Natural killer cell (primary cell): ENCODE measurements around the gene FRMD4A. TPM values are rescaled to one million over a fixed set of nuclear protein-coding genes. Genes with fewer than 3 reads are reported as not detected.

Experiments used
- ATAC-seq, 3 donors: fragments of 150-1000 bp in 2 of 3; fragments of 200-7000 bp in 1 of 3; cut with Tn5 transposase; 1 replicate in 1 of 3; 2 replicates in 2 of 3; pipeline ENCODE4 v1.10.0; 2021; ENCODE audit warnings: mild to moderate bottlenecking in 2 of 3, moderate library complexity in 2 of 3
- DNase-seq, 2 donors: peaks; one replicate each; pipeline versions ENCODE4 v3.0.0 to v3.0.0-alpha.2; 2013 to 2021; ENCODE audit warnings: mixed read lengths in 1 of 2
- H3K27ac ChIP-seq: one replicate; pipeline ENCODE4 v1.5.1; 2013; ENCODE audit warnings: mild to moderate bottlenecking, low read length
- H3K27me3 ChIP-seq: one replicate; pipeline ENCODE4 v1.6.1; 2013; ENCODE audit warnings: low read length; ENCODE audit not compliant: control insufficient read depth, insufficient read depth
- H3K36me3 ChIP-seq: one replicate; pipeline ENCODE4 v1.6.1; 2013; ENCODE audit warnings: low read length; ENCODE audit not compliant: control insufficient read depth, insufficient read depth
- H3K4me1 ChIP-seq: one replicate; pipeline ENCODE4 v1.6.1; 2013; ENCODE audit warnings: low read length; ENCODE audit not compliant: control insufficient read depth, insufficient read depth
- H3K4me3 ChIP-seq: one replicate; pipeline ENCODE4 v1.5.1; 2013; ENCODE audit warnings: low read length
- H3K9me3 ChIP-seq: one replicate; pipeline ENCODE4 v1.6.1; 2013; ENCODE audit warnings: low read length; ENCODE audit not compliant: control insufficient read depth, insufficient read depth
- H3K27ac Mint-ChIP-seq, 2 donors: one replicate each; pipeline ENCODE4 v1.8.0; 2022; ENCODE audit warnings: mild to moderate bottlenecking in 2 of 2, mixed read lengths in 2 of 2, moderate library complexity in 1 of 2
- H3K27me3 Mint-ChIP-seq, 2 donors: one replicate each; pipeline ENCODE4 v1.8.0; 2022; ENCODE audit warnings: low read depth in 2 of 2, mixed read lengths in 2 of 2
- H3K36me3 Mint-ChIP-seq: one replicate; pipeline ENCODE4 v1.8.0; 2022; ENCODE audit warnings: mixed read lengths
- H3K4me1 Mint-ChIP-seq, 2 donors: one replicate each; pipeline ENCODE4 v1.8.0; 2022; ENCODE audit warnings: mixed read lengths in 2 of 2
- H3K4me3 Mint-ChIP-seq: one replicate; pipeline ENCODE4 v1.8.0; 2022; ENCODE audit warnings: mild to moderate bottlenecking, moderate library complexity, mixed read lengths
- H3K9me3 Mint-ChIP-seq, 2 donors: one replicate each; pipeline ENCODE4 v1.8.0; 2022; ENCODE audit warnings: mixed read lengths in 2 of 2
- WGBS: methylation state at CpG from one replicate; pipeline ENCODE4 v1.1.7; 2013; ENCODE audit warnings: missing lambda C conversion rate; ENCODE audit not compliant: insufficient coverage; 5-methylcytosine and 5-hydroxymethylcytosine counted together
- intact Hi-C: fragments of 100-400 bp; cut with micrococcal nuclease; formaldehyde crosslinking; loops from one replicate; pipeline ENCODE4 v1.14.2; 2022
- total RNA-seq, 4 donors: library from RNA; stranded (reverse); fragments of 120-200 nt in 1 of 4; gene quantifications; one replicate each; pipeline versions ENCODE4 v1.2.3 to v1.2.4, GENCODE V29; 2013 to 2022
- TF ChIP-seq, protein P1 (sequence below): fragments of 200-600 bp; IDR thresholded peaks from one replicate; pipeline ENCODE4 v1.8.0; 2022; ENCODE audit warnings: antibody characterized with exemption

Gene FRMD4A
- total RNA-seq, 3 donors from 2014 or later (not counting 1 experiment from before 2014, with no cell fraction given), result 0.36 to 0.38 TPM; not detected in 1

DNA sequence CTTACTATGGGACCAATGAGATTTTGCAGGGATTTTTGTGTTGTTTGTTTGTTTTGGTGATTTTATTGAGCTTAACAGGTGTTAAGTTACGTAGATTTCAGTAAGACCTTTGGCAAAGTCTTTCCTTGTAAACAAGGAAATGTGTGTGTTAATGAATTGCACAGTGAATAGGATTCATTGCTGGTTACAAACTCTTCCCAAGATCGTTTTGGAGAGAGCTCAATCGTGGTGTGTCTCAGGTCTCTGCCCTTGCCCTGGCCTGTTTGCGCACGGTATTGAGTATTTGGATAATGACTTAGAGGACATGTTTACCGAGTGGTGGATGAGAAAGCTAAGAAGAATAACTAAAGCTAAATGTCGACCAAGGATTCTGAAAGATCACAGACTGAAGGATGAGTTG lies 702.1 kb downstream of the FRMD4A start:
- Histone ChIP-seq H3K27ac (no peak overlapping the region), H3K4me1 (no peaks in the 10 kb centered on the region), H3K4me3 (no peak overlapping the region), H3K36me3 (peaks cover 20% of the 10 kb centered on the region), H3K27me3 (no peaks in the 10 kb centered on the region), H3K9me3 (no peaks in the 10 kb centered on the region)
- no peak overlapping the region for H3K27ac Mint-ChIP-seq
- H3K27me3 Mint-ChIP-seq, result no peaks in the 10 kb centered on the region
- intact Hi-C loops, result no loop called here
- H3K4me1 Mint-ChIP-seq, result peaks cover 0 to 4% of the 10 kb centered on the region in 2 donors
- 96% methylated on average over 6 of the region's 7 CpGs for WGBS
- no peak overlapping the region for H3K4me3 Mint-ChIP-seq
- TF ChIP-seq, protein P1, sequence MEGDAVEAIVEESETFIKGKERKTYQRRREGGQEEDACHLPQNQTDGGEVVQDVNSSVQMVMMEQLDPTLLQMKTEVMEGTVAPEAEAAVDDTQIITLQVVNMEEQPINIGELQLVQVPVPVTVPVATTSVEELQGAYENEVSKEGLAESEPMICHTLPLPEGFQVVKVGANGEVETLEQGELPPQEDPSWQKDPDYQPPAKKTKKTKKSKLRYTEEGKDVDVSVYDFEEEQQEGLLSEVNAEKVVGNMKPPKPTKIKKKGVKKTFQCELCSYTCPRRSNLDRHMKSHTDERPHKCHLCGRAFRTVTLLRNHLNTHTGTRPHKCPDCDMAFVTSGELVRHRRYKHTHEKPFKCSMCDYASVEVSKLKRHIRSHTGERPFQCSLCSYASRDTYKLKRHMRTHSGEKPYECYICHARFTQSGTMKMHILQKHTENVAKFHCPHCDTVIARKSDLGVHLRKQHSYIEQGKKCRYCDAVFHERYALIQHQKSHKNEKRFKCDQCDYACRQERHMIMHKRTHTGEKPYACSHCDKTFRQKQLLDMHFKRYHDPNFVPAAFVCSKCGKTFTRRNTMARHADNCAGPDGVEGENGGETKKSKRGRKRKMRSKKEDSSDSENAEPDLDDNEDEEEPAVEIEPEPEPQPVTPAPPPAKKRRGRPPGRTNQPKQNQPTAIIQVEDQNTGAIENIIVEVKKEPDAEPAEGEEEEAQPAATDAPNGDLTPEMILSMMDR, result no peak
- DNase-seq, result no peak
- H3K9me3 Mint-ChIP-seq, result no peaks in the 10 kb centered on the region
- peaks cover 8% of the 10 kb centered on the region for H3K36me3 Mint-ChIP-seq
- no peak for ATAC-seq

DNA sequence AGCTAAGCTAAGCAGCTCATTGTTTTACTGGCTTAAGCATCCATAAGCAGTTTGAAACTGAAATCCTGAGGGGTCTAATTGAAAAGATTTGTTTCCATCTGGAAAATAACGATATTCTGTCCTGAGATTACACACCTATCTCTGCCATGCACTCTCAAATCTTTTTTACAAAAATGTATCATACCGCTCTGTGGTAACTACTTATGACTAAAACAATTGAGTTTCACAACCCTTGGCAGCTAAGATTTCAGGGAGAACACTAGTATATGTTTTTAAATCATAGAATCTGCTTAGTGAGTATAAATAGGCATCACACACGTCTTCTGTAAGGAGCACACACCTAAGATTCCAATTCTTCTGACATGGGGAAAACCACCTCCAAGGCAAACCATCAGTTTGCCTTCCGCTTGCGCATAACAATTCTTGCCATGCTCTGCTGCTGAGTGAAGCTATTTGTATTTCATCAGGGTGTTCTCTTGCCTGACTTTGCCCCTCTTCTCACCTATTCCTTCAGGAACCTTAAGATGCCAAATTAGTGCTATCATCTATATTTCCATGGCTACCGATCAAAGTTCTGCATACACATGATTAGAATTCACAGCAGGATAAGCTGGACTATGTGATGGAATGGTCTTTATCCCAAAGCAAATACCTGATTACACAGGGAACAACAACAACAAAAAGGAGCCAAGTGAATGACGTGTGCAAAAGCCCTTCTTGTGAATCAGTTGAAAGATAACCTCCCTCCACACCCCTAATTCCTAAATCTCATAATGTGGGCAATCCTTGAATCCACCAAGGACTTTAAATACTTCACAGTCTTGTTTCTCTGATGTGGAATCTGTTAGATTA lies 703.0 kb downstream of the FRMD4A start:
- intact Hi-C loops, result no loop called here
- H3K9me3 ChIP-seq, result no peaks in the 10 kb centered on the region
- peaks cover 20% of the 10 kb centered on the region for H3K36me3 ChIP-seq
- Mint-ChIP-seq H3K27ac (no peak overlapping the region), H3K9me3 (no peaks in the 10 kb centered on the region), H3K4me3 (no peak overlapping the region), H3K4me1 (peaks cover 0 to 4% of the 10 kb centered on the region in 2 donors), H3K27me3 (no peaks in the 10 kb centered on the region), H3K36me3 (peaks cover 3% of the 10 kb centered on the region)
- H3K4me1 ChIP-seq, result no peaks in the 10 kb centered on the region
- no peaks in the 10 kb centered on the region for H3K27me3 ChIP-seq
- DNase-seq (no peak), ATAC-seq (no peak)
- no peak overlapping the region for H3K27ac ChIP-seq
- TF ChIP-seq, protein P1, result no peak
- WGBS, result 93% methylated on average over 7 of the region's 7 CpGs
- H3K4me3 ChIP-seq, result no peak overlapping the region

DNA sequence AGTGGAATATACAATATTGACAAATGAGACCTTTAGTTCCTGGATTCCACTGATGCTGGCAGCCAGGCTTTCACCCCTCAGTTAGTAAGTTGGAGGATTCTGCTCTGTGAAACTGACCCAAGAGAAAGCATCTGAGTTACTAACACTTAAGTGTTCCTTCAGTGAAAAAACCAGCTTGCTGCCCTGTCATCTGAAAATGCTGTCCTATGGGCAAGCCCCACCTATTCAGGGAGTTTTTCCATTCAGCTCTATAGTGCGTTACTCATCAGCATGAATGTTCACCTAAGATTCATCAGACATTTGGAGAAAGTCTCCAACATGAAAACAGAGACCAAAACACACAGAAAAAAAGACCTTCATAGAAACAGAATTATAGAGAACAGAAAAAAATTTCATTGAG lies 706.1 kb downstream of the FRMD4A start:
- no peak overlapping the region for H3K4me3 ChIP-seq
- Mint-ChIP-seq H3K27ac (peak overlapping the region in 1 of 2 donors; percentile 9), H3K4me3 (no peak overlapping the region), H3K27me3 (no peaks in the 10 kb centered on the region), H3K36me3 (no peaks in the 10 kb centered on the region), H3K4me1 (peaks cover 0 to 4% of the 10 kb centered on the region in 2 donors), H3K9me3 (no peaks in the 10 kb centered on the region)
- WGBS, result 100% methylated on average over 1 of the region's 1 CpG
- no peak for DNase-seq
- intact Hi-C loops, result no loop called here
- TF ChIP-seq, protein P1, result no peak
- no peak overlapping the region for H3K27ac ChIP-seq
- no peaks in the 10 kb centered on the region for H3K4me1 ChIP-seq
- ATAC-seq, result no peak
- H3K36me3 ChIP-seq, result peaks cover 15% of the 10 kb centered on the region
- no peaks in the 10 kb centered on the region for H3K9me3 ChIP-seq
- H3K27me3 ChIP-seq, result no peaks in the 10 kb centered on the region
